ENCODE measurements around the gene FAM149B1.

Gene FAM149B1

DNA sequence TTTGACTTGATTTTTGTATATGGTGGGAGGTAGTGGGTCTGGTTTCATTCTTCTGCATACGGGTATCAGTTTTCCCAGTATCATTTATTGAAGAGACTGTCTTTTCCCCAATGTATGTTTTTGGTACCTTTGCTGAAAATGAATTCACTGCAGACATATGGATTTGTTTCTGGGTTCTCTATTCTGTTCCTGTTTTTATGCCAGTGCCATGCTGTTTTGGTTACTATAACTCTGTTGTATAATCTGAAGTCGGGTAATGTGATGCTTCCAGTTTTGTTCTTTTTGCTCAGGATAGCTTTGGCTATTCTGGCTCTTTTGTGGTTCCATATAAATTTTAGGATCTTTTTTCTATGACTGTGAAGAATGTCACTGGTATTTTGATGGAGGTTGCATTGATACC lies 947 bp upstream of the FAM149B1 start:
- no peaks in the 10 kb centered on the region for H3K9me3 ChIP-seq (ENCODE audit: insufficient read depth, low read length, severe bottlenecking)
- peak overlapping the region; percentile 61 to 94 for H3K4me3 ChIP-seq (ENCODE audit: low read depth in 1 of 2, low read length in 2 of 2)
- peak overlapping the region; percentile 82 for H3K9ac ChIP-seq (ENCODE audit: low read depth, low read length)
- no peak overlapping the region for H3K27ac ChIP-seq (ENCODE audit: low read length)
- H4K20me1 ChIP-seq (ENCODE audit: insufficient read depth, low read length) = peaks cover 3% of the 10 kb centered on the region; the same call in 1 of the 2 replicates
- no peak for ATAC-seq (ENCODE audit: insufficient read depth, low read depth)
- no peaks in the 10 kb centered on the region for H3K27me3 ChIP-seq (ENCODE audit: insufficient read depth, low read length, poor library complexity)
- peaks cover 72% of the 10 kb centered on the region for H3K79me2 ChIP-seq (ENCODE audit: insufficient read depth, low read length)
- peaks cover 20% of the 10 kb centered on the region; the same call in 1 of the 2 replicates for H3K36me3 ChIP-seq (ENCODE audit: insufficient read depth, low read length)
- H2AFZ ChIP-seq (ENCODE audit: low read depth, low read length) = no peak overlapping the region
- no peak for TF ChIP-seq EZH2 (IDR thresholded peaks at IDR 0.05; ENCODE audit: borderline replicate concordance, low read depth, low read length, severe bottlenecking)
- no peak for TF ChIP-seq CTCF (IDR thresholded peaks at IDR 0.05; ENCODE audit: borderline replicate concordance, extremely low read depth, low read length, poor library complexity, severe bottlenecking)
- no peak for DNase-seq
- peak overlapping the region; percentile 97 for H3K4me2 ChIP-seq (ENCODE audit: insufficient read depth, low read length)
- H3K4me1 ChIP-seq (ENCODE audit: insufficient read depth, low read length) = peaks cover 56% of the 10 kb centered on the region

DNA sequence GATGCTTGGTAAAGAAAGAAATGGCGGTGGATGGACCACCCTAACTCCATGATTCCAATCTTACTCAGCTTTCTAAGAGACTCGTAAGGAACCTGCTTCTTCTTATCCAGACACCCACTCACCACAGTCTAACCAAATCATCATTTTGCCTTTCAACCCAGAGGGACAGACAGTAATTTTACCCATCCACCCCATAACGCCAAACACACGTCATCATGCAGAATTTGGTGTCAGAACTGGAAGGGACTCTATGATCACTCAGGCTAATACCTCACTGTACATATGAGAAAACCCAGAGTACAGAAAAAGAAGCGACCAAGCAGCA lies 499 bp upstream of the FAM149B1 start:
- Histone ChIP-seq H2AFZ (ENCODE audit: low read depth, low read length) (peak overlapping the region; percentile 92), H3K4me2 (ENCODE audit: insufficient read depth, low read length) (peak overlapping the region; percentile 97), H3K4me1 (ENCODE audit: insufficient read depth, low read length) (peaks cover 51% of the 10 kb centered on the region), H3K9me3 (ENCODE audit: insufficient read depth, low read length, severe bottlenecking) (no peaks in the 10 kb centered on the region), H3K27me3 (ENCODE audit: insufficient read depth, low read length, poor library complexity) (no peaks in the 10 kb centered on the region), H4K20me1 (ENCODE audit: insufficient read depth, low read length) (no peaks in the 10 kb centered on the region), H3K4me3 (ENCODE audit: low read depth in 1 of 2, low read length in 2 of 2) (peak overlapping the region; percentile 61 to 94), H3K79me2 (ENCODE audit: insufficient read depth, low read length) (peaks cover 68% of the 10 kb centered on the region), H3K27ac (ENCODE audit: low read length) (peak overlapping the region; percentile 88), H3K9ac (ENCODE audit: low read depth, low read length) (peak overlapping the region; percentile 82), H3K36me3 (ENCODE audit: insufficient read depth, low read length) (peaks cover 15% of the 10 kb centered on the region; the same call in 1 of the 2 replicates)
- TF ChIP-seq EZH2 (IDR thresholded peaks at IDR 0.05; ENCODE audit: borderline replicate concordance, low read depth, low read length, severe bottlenecking) (no peak), CTCF (IDR thresholded peaks at IDR 0.05; ENCODE audit: borderline replicate concordance, extremely low read depth, low read length, poor library complexity, severe bottlenecking) (no peak)
- ATAC-seq (ENCODE audit: insufficient read depth, low read depth) = no peak
- no peak for DNase-seq

DNA sequence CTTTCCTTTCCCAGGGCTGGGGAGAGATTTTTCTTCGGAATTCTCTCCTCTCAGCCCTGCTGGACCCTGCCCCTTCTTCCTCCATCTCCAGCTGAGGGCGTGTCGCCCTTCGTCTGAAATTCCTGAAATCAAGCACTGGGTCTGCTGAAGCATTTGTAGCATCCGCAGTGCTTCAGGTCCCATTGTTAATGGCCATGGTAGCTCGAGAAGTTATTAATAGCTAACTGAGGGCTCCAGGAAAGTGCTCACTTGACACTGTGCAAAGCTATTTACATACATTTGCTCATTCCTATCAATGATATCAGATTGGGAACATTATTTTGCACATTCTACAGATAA lies 515 bp downstream of the FAM149B1 start:
- H3K4me3 ChIP-seq (ENCODE audit: low read depth in 1 of 2, low read length in 2 of 2) = peak overlapping the region; percentile 61 to 94
- H2AFZ ChIP-seq (ENCODE audit: low read depth, low read length) = peak overlapping the region; percentile 92
- DNase-seq (no peak), ATAC-seq (ENCODE audit: insufficient read depth, low read depth) (peak; percentile 44)
- peaks cover 58% of the 10 kb centered on the region for H3K79me2 ChIP-seq (ENCODE audit: insufficient read depth, low read length)
- no peaks in the 10 kb centered on the region for H3K27me3 ChIP-seq (ENCODE audit: insufficient read depth, low read length, poor library complexity)
- H3K4me1 ChIP-seq (ENCODE audit: insufficient read depth, low read length) = peaks cover 42% of the 10 kb centered on the region
- peak overlapping the region; percentile 97 for H3K4me2 ChIP-seq (ENCODE audit: insufficient read depth, low read length)
- H3K9me3 ChIP-seq (ENCODE audit: insufficient read depth, low read length, severe bottlenecking) = no peaks in the 10 kb centered on the region
- TF ChIP-seq CTCF (IDR thresholded peaks at IDR 0.05; ENCODE audit: borderline replicate concordance, extremely low read depth, low read length, poor library complexity, severe bottlenecking) (no peak), EZH2 (IDR thresholded peaks at IDR 0.05; ENCODE audit: borderline replicate concordance, low read depth, low read length, severe bottlenecking) (no peak)
- no peaks in the 10 kb centered on the region for H4K20me1 ChIP-seq (ENCODE audit: insufficient read depth, low read length)
- H3K36me3 ChIP-seq (ENCODE audit: insufficient read depth, low read length) = peaks cover 5% of the 10 kb centered on the region; the same call in 1 of the 2 replicates
- peak overlapping the region; percentile 82 for H3K9ac ChIP-seq (ENCODE audit: low read depth, low read length)
- peak overlapping the region; percentile 88 for H3K27ac ChIP-seq (ENCODE audit: low read length)

DNA sequence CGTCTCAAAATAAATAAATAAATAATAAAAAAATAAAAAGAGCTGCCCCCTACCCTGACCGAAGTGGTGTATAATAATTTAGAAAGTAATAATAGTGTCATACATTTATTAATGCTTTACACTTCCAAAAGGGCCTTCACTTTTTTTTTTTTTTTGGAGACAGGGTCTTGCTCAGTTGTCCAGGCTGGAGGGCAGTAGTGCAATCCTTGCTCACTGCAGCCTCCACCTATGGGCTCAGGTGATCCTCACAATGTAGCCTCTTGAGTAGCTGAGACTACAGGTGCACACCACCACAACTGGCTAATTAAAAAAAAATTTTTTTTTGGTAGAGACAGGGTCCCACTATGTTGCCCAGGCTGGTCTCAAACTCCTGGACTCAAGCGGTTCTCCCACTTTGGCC lies 1.4 kb downstream of the FAM149B1 start:
- Histone ChIP-seq H4K20me1 (ENCODE audit: insufficient read depth, low read length) (no peaks in the 10 kb centered on the region), H3K36me3 (ENCODE audit: insufficient read depth, low read length) (no peaks in the 10 kb centered on the region), H3K4me3 (ENCODE audit: low read depth in 1 of 2, low read length in 2 of 2) (no peak overlapping the region), H3K27ac (ENCODE audit: low read length) (no peak overlapping the region), H3K9me3 (ENCODE audit: insufficient read depth, low read length, severe bottlenecking) (no peaks in the 10 kb centered on the region), H3K4me2 (ENCODE audit: insufficient read depth, low read length) (peak overlapping the region; percentile 97; the same call in 1 of the 2 replicates), H3K9ac (ENCODE audit: low read depth, low read length) (no peak overlapping the region; the same call in 1 of the 2 replicates), H3K79me2 (ENCODE audit: insufficient read depth, low read length) (peaks cover 52% of the 10 kb centered on the region), H3K4me1 (ENCODE audit: insufficient read depth, low read length) (peaks cover 37% of the 10 kb centered on the region), H3K27me3 (ENCODE audit: insufficient read depth, low read length, poor library complexity) (no peaks in the 10 kb centered on the region), H2AFZ (ENCODE audit: low read depth, low read length) (no peak overlapping the region)
- no peak for ATAC-seq (ENCODE audit: insufficient read depth, low read depth)
- no peak for DNase-seq
- no peak for TF ChIP-seq CTCF (IDR thresholded peaks at IDR 0.05; ENCODE audit: borderline replicate concordance, extremely low read depth, low read length, poor library complexity, severe bottlenecking)
- TF ChIP-seq EZH2 (IDR thresholded peaks at IDR 0.05; ENCODE audit: borderline replicate concordance, low read depth, low read length, severe bottlenecking) = no peak
